A549 treated with RU486 at 1 μM for 4 hours (cell line): Measurements from ENCODE around the gene ZNF443. TPM values are rescaled to one million over a fixed set of nuclear protein-coding genes. Genes with fewer than 3 reads are reported as not detected.

ENCODE experiments used
- total RNA-seq: library from RNA; stranded (reverse); fragments of 200-300 nt; extraction: Qiagen RNA extraction; gene quantifications from 5 replicates; pipeline ENCODE4 v1.2.3, GENCODE V29; 2022; ENCODE audit warnings: low read depth

The ZNF443 gene
- 0.76 to 1.5 TPM (median 0.99 TPM) in 5 replicates for total RNA-seq

DNA sequence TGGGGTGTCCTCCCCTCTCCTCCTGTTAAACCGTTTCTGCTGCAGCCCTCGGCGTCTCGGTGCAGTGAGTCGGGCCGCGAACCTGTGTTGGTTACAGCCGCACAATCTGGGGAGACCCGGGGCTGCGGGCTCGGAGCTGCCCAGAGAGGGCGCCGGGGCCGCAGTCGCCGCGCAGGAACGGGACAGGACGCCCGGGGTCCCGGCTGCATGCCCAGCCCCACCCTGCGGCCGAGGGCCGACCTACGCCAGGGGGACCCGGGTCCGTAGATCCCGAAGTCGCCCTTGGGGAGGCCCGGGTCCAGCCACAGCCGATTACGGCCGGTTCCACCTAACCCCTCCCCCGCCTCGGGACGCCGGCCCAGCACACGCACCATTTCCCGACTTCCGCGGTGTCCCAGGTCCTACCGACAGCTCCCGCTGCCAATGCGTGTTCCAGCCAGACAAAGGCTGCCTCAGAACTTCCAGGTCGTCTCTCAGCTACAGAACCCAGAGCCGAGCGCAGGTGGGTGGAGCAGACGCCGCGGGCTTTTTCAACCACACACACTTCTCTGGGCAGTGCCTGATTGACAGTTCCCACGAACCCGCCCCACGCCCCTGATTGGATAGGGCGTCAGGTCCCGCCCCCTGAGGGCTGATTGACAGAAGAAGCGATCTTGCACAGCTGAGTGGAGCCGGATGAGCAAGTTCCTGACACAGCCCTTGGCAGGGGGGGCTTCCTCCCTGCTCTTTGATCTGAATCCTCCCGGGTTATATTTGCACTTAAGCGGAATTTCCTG, at the start of gene ZNF443:
Gene ZNF443 (minus strand): TSS at position 481 of the 776 bp plus-strand sequence. CDS start 107 bp downstream, at position 374.

DNA sequence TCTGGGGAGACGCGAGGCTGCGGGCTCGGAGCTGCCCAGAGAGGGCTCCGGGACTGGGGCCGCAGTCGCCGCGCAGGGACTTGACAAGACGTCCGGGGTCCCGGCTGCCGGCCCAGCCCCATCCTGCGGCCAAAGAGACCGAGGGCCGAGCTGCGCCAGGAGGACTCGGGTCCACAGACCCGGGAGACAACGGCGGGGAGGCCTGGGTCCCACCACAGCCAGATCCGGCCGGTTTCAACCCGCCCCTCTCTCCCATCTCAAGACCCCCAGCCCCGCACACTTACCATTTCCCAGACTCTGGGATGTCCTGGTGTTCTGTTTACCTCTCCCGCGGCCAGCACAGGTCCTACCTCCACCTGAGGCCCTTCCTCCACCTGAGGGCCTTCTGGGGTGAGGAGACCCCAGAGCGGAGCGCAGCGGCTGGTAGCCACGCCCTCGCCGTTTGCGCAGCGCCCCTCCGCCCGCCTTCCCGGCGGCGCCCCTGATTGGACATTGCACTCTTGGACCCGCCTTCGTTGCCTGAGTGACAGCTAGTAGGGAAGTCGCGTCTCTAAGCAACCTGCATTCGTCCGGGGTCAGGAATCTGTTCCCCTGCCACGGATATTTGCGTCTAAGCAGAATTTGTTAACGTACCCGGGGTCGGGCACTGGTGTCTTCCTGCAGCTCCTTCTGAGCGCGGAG, 43.7 kb upstream of the ZNF443 start, which contains the start of gene ZNF709:
Gene ZNF709 (minus strand): TSS at position 446 of the 681 bp plus-strand sequence. CDS start 159 bp downstream, at position 287.

DNA sequence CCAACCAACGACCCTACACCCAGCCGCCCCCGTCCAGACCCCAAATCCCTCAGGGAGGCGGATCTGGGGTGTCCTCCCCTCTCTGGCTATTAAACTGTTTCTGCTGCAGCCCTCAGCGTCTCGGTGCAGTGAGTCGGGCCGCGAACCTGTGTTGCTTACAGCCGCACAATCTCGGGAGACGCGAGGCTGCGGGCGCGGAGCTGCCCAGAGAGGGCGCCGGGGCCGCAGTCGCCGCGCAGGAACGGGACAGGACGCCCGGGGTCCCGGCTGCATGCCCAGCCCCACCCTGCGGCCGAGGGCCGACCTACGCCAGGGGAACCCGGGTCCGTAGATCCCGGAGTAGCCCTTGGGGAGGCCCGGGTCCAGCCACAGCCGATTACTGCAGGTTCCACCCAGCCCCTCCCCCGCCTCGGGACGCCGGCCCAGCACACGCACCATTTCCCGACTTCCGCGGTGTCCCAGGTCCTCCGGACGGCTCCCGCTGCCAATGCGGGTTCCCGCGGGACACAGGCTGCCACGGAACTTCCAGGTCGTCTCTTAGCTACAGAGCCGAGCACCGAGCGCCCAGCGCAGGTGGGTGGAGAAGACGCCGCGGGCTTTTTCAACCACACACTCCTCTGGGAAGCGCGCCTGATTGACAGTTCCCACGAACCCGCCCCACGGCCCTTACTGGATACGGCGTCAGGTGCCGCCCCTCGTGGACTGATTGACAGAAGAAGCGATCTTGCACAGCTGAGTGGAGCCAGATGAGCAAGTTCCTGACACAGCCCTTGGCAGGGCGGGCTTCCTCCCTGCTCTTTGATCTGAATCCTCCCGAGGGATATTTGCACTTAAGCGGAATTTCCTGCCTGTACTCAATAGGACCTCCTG, 40.0 kb downstream of the ZNF443 start, which contains the start of gene ZNF799:
Gene ZNF799 (minus strand): TSS at position 639 of the 870 bp plus-strand sequence. CDS start 201 bp downstream, at position 438.

Other genes with a start within 250 kb of the ZNF443 start
- 0.64 to 1.0 TPM (median 0.73 TPM) in 5 replicates for gene ZNF44, start 146.1 kb downstream of the ZNF443 start, total RNA-seq
- not detected in 5 replicates for gene ZNF563, start 107.4 kb downstream of the ZNF443 start, total RNA-seq
- not detected in 5 replicates for gene ZNF442, start 75.3 kb downstream of the ZNF443 start, total RNA-seq
- 1.2 to 2.2 TPM (median 1.5 TPM) in 5 replicates for gene ZNF799, start 39.8 kb downstream of the ZNF443 start, total RNA-seq
- gene ZNF709, start 43.8 kb upstream of the ZNF443 start, total RNA-seq = 0.05 TPM in 1 of 5 replicates, not detected in the others
- gene ZNF564, start 110.5 kb upstream of the ZNF443 start, total RNA-seq = 0.95 to 2.9 TPM (median 2.1 TPM) in 5 replicates
- 0.45 to 0.81 TPM (median 0.66 TPM) in 5 replicates for gene ZNF490, start 169.8 kb upstream of the ZNF443 start, total RNA-seq
- gene ZNF791, start 169.9 kb upstream of the ZNF443 start, total RNA-seq = 4.3 to 6.2 TPM (median 5.3 TPM) in 5 replicates
- gene MAN2B1, start 225.7 kb upstream of the ZNF443 start, total RNA-seq = 16.4 to 21.2 TPM (median 17.4 TPM) in 5 replicates
- 7.9 to 11.6 TPM (median 10.0 TPM) in 5 replicates for gene WDR83, start 225.8 kb upstream of the ZNF443 start, total RNA-seq
- gene DHPS, start 240.9 kb upstream of the ZNF443 start, total RNA-seq = 40.7 to 54.1 TPM (median 49.5 TPM) in 5 replicates
- gene GNG14, start 247.0 kb upstream of the ZNF443 start, total RNA-seq = not detected in 5 replicates